HG03432 (cell line): Measurements from ENCODE around the gene PLA2G2C.
"Not testable (repeated sequence)": the region's sequence is repeated elsewhere in the genome, so short reads cannot be mapped to it uniquely, and the experiment has no call there.

Experiments
- ATAC-seq: cut with Tn5 transposase; IDR thresholded peaks from one replicate; pipeline ENCODE4 v1.9.1; 2021; ENCODE audit warnings: mild to moderate bottlenecking, moderate library complexity; ENCODE audit not compliant: unreplicated experiment

The PLA2G2C gene, protein sequence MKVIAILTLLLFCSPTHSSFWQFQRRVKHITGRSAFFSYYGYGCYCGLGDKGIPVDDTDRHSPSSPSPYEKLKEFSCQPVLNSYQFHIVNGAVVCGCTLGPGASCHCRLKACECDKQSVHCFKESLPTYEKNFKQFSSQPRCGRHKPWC

DNA sequence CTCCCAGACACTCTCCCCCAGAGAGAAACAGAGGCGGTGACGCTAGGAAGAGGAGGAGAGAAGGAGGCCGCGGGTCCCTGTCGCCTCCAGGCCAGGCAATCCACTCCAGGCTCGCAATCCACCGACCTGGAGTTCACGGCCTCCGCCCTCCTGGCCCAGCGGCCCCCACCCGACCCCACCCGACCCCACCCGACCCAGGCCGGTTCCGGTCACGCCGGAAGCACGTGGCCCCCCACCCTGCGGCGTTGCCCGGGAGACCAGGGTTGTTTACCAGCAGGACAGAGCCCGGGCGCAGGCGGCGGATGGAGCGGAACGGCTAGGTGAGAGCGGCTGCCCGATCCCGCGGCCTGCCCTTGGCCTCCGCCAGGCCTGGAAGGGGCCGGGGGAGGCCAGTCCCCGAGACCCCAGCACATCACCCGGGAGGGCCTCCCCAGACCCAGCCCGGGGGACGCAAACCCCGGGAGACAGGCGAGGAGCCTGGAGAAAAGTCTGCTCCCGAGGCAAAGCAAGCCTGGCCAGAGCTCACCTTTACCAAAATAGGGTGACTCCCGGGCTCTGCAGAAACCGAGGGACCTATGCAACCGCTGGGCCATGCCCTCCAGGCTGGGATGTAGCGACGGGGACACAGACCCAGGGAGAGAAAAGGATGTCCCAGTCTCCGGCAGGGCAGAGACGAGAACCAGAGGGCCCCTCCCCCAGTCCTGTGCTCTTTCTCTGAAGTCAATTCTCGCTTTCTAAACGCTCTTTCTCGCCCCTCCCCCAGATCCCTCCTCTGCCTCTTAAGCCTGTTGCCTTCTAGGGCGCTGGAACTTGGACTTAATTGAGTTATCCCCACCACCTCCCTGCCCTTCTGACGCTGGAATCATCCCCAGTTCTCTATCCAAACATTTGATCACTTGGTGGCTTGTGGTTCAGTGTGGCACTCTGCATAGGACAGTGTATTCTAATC, at the start of gene PLA2G2C, which contains the start of gene UBXN10:
Gene PLA2G2C, minus strand, starts transcription at position 685 of the 949 bp plus-strand sequence. CDS start 9,155 bp downstream, outside the sequence.
Gene UBXN10, plus strand, starts transcription at position 263 of the 949 bp plus-strand sequence. CDS start 4,466 bp downstream, outside the sequence.
- ATAC-seq, result no peak

DNA sequence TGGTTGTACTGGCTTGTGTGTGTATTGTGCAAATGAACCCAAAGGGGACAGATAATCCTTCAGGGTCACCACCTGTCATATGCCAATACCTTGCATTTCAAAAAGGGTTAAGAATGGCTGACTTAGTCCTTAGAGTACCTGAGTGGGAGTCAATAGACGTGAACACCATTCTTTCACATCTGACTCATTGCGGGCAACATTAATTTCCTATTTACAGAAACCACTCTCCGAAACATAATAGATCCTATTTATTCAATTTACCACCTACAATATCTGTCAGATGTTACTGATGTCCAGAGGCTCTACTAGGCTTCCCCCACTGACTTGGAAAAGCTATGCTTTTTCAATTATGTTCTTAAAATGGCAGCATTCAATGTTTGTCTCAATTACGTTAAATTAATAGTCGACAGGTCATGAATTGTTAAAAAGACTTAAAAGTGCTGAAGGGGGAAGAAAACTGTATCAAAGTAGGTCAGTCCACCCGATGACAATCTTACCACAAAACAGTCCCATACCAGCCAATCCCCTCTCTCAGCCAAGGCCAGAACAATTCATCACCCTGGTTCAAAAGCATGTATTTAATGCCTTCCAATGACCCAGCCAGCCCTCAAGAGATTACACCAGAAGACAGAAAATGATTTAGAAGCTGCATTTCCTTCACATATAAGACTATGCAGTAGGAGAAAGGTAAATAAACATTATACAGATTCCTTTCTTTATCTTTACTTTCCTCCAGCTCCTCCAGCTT, 48.6 kb upstream of the PLA2G2C start:
- ATAC-seq, result no peak

DNA sequence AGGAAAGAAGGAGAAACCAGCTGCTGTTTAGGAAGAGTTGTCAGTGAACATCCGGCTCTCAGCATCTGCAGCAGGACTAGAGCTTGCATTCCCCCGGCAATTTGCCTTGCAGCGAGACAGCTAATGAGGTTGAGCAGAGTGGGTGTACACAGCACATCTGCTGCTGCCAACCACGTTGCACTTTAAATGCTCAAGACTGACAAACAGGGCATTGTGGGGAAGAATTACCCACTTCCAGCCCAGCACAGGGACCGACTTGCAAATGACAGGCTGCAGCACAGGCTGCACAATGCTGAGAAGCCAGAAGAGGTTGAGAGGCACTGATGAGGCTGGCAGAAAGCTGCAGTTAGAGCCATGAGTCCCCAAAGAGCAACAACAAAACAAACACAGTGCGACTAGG, 47.5 kb upstream of the PLA2G2C start:
- no peak for ATAC-seq

DNA sequence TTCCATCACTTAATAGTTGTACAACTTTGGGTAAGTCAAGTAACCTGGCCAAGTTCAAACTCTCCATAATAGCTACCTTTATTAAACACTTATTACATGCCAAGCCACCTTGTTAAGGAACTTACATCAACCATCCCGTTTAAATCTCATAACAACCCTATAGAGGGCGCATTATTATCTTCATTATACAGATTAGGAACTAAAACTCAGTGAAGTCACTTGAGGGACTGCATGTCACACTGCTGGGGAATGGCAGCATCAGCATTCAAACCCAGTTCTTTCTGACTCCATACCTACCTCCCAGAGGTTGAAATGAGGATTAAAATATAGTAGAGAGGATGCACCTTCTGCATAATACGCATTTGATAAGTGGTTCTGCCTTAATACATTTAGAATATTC, 47.1 kb upstream of the PLA2G2C start:
- ATAC-seq, result no peak

DNA sequence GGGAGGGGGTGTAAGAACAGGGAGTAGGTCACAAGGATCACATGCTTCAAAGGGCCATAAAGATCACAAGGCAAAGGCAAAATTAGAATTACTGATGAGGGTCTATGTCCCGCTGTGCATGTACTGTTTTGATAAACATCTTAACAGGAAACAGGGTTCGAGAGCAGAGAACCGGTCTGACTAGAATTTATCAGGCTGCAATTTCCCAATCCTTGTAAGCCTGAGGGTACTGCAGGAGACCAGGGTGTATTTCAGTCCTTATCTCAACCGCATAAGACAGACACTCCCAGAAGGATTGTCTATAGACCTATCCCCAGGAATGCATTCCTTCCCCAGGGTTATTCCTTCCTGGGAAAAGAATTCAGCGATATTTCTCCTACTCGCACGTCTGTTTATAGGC, 46.2 kb upstream of the PLA2G2C start:
- ATAC-seq, result not testable (repeated sequence)

DNA sequence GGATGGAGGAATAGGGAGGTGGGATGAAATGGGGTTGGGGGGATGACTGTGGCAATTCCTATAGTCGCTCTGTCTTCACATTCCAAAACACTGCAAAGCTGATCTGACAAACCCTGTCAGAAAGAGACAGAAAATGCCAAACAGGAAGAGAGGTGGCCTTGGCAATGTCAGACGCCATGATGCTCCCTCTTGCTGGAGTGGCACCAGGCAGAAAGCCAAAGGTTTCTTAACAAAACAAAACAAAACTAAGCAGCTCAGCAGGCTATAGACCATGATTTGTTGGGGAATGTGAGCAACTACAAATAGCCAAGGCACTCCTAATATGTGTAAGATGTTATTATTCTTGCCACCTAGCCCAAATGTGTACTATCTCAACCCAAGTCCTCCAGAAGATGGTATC, 42.9 kb upstream of the PLA2G2C start:
- no peak for ATAC-seq

DNA sequence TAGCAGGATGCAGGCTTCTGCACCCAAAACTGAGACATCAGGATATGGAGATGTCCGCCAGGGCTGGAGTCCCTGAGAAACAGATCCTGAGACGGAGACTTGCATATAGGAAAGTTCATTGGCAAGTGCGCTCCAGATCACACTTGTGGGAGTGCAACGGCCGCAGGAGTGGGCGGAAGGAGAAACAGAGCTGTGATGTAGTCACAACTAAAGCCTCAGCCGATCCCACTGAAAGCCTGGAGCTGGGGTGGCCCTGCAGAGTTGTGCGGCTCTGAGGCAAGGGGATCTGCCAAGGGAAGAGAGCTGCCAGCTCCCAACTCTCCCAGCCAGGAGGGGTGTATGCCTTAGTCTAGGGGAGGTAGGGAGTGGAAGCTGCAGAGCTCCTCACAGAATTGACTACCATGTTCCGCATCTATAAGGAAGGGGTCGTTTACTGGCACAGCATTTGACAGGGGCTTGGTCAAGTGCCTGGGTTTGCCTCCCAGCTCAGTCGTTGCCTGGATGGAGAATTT, 42.1 kb upstream of the PLA2G2C start:
- no peak for ATAC-seq

DNA sequence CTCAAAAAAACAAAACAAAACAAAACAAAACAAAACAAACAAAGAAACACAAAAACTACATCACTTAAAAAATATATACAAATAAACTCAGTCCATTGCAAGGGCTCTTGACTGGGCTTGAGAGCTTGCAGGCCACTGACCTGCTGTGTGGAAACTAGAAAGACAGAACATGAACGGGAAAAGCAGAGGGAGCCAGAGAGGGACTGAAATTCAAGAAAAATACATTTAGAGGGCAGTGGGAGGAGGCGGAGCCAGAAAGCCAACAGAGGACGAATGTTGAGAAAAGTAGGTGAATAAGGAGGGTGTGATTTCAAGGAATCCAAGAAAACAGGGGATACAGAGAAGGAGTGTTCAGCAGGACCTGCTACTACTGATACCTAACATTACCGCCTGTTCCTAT, 41.4 kb upstream of the PLA2G2C start:
- ATAC-seq, result no peak

DNA sequence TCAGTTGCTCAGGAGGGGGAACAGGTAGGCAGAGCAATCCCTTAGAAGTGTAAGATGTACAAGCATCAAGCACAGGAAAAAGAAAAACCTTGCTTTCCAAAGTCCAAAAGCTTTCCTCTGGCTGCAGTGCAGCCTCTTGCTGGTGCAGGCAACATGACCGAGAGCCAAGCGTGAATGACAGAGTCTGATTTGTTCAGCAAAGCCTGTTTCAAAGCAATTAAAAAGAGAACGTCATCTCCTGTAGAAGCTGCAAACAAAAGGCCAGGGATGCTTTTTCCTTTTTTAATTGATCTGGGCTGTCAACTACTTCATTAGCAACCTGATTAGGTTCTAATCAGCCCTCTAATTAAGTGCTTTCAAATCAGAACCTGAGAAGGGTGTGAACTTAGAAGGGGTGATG, 38.2 kb upstream of the PLA2G2C start:
- no peak for ATAC-seq

DNA sequence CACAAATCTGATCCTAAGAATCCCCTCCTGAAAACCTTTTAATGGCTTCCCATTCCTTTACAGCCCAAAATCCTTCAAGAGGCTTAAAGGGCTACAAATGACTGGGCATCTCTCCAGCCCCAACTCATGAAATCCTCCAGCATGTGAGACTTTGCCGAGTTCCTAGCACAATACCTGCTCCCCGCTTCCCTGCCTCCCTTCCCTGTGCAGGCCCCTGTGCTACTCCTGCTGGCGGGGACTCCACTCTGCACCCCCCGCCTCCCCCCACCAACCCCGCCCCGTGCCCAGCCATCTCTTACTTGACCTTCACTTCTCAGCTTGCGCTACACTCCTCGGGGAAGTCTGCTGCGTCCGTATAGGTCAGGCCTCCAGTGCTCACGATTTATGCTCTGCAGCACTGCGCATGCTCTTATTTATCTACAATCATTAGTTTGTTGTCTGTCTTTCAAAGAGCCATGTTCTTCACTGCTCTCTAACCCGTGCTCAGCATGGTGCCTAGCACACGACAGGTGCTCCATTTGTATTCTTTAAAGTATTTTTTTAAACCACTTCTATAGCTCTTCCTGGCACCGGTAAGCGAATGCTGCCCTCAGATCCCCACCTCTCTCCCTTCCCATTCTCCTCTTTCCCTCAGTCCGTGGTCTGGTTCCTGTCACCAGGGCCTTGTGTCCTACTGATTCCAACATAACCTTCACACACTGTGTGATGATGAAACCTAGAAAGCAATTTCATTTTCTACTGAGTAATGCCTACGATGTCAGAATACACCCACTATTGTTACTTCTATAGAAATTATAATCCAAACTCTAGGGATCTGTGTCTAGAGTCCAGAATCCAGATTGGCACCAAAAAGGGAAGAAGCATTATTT, 37.5 kb upstream of the PLA2G2C start:
- no peak for ATAC-seq

DNA sequence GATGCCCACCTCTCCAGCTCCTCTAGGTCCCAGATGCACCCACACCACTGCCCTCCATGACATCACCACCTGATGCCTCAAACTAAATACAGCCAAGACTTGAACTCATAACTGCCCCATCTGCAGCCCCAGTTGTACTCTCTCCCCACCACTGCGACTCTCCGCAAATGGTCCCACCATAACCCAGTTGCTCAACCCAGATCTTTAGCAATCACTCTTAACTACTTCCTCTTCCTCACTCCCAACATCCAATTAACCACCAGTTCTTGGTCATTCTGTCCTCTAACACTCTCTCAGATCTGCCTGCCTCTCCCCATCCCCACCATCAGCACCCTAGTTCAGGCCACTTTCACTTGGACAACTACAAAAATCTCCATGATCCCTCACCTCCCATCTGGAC, 36.8 kb upstream of the PLA2G2C start:
- ATAC-seq, result no peak

DNA sequence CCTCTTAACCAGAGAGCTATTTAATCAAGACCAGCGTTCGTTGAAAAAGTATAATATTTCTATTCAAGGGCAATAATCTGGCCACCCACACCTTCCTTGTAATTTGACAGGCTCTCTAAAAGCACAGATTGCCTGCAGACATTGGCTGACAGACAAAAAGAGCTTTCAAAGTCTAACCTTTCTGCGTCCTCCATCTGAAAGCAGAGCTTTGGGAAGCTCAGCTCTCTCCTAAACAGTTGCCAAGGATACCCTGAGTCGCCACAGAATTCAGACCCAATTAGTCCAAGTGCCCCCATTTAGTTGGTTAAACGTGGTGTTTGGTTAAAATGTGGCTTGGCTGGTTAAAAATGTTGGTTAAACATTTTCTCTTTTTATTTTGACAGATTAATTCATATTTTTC, 33.7 kb upstream of the PLA2G2C start:
- ATAC-seq, result no peak

DNA sequence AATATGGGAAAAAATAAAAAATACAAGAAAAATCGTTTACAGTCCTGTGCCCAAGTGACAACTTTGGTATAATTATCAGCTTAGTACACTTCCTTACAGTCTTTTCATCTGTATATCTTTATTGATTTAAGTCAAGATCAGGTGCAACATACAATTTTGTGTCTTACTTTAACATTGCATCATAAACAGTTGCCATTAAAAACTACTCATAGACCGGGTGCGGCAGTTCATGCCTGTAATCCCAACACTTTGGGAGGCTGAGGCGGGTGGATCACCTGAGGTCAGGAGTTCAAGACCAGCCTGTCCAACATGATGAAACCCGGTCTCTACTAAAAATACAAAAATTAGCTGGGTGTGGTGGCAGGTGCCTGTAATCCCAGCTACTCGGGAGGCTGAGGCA, 32.7 kb upstream of the PLA2G2C start:
- not testable (repeated sequence) for ATAC-seq

DNA sequence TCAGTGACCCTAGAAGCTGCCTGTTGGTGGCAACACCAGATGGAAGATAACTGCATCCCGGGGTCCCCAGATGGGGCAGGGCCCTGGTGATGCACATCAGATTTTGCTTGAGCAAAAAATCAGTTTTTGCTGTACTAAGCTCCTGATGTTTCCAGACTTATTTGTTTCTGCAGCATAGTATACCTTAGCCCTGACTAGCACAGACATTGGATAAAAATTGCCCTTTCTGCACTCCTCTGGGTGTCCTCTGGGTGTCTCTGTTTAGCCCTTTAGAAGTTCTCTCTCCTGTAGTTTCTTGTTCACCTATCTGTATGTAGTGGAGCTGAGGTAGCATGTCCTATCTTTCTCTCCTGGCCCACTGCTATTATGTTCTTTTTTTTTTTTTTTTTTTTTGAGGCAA, 30.3 kb upstream of the PLA2G2C start:
- ATAC-seq, result peak; percentile 51

DNA sequence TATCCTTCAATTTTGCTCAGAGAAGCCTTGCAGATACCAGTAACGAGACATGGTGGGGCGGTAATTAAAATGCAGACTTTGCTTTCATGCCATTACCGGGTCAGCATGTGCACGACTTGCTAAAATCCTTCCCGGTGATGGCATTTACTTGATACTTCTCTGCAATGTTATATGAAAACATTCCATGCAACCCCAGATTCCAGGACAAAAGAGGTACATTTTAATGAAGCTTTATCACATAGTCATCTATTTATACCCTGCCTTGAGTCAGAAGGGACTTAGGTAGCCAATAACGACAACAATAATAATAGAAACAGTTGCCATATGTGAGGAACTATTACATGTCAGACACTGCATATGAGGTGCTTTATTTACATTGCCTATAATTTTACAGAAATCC, 29.4 kb upstream of the PLA2G2C start:
- no peak for ATAC-seq

DNA sequence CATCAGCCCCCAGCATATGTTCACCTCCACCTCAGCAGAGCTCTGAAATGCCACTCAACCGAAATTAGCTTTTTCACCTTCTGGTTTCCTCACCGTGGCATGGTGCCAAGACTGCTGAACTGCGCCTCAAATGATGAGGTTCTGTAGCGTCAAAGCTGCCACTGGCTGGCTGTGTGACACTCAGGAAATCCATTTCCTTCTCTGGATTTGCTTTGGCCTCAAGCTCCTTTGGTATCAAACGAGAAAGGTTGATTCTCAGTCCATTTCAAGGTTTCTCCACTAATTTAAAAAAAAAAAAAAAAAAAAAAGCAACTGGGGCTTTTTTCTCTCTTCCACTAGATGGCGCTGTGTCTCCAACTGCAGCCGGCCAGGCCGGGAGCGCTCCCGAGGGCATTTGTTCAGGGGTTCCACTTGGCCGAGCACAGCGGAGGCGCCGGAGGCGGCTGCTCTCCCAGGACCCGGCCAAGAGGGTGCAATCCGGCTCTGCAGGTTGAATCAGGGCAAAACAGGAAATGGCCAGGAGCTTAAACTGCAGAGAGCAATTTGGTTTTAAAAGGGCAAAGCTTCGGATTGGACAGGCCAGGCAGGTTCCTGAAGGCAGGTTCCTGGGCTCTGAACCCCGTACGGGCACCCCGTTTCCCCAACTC, 26.5 kb upstream of the PLA2G2C start:
- ATAC-seq, result no peak

DNA sequence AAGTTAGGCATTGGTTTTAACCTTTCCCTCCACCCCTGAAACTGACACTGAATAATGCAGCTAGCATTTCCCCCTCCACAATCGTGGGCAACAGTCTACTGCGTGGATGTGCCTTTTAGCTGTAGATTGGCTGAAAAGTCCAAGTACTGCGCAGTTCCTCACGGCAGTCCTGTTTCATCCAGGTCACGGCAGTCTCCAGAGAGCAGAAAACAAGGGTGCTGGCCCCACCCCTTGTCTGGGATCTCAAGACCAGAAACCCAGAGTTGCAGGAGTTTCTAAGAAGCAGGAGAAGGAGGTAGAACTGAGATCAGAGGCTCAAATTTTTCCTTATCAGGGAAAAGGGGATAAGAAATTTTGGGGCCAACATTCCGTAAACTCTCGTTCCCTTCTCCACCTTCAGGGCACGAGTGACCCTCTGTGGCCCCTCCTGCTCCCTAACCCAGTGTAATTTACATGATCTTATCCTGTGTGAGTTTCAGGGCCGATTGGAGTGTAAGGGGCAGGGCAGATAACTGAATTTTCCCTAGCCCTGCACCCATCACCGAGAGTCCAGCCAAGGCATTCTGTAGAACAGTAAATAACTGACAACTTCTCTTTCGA, 25.9 kb upstream of the PLA2G2C start:
- no peak for ATAC-seq

DNA sequence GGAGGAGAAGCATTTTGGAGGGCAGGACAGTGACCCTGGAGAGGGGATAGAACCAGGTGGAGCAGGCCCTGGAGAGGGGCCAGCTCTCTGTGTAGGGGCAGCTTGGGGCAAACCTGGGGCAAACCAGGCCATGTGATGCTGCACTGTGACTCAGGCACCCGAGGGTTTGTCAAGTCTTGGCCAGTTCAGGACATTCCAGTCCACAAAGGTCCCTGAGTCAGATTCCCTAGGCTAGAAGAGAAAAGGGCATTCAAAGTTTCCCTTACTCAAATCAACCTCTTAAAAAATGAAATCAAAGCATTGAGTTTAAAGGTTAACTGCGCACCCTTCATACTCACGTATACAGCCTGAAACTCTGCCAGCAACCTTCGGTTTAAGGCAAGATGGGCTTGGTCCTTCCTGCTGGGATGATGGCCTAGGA, 25.2 kb upstream of the PLA2G2C start:
- ATAC-seq, result no peak

DNA sequence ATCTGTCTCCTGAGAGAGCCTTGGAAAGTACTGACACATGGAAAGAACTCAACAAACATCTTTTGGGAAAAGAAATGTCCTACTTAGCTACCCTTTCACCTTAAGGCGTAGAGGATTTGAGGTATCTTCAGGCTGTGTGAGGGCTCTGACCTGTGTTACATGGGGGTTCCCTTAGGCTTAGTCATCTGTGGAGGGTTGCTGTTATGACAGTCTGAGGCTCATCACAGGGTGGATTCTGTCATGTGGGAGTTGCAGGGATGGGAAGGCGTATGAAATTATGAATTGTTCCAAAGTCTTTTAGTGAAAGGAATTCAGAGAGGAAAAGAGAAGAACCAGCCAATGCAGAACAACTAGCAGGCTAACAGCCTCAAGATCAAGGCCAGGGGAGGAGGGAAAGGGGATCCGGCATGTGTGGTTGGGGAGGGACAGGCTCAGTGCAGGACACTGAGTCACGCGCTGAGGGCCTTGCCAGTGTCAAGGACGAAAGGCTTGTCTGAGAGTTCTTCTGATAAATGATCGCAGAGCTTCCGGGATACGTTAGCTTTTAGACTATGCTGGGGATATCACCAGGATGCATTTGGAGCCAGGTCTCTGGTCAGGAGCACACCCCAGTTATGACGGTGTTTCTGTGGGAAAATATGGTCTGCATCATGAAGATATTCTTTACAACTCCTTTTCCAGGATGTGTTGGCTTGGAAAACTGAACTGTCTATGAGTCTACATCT, 24.6 kb upstream of the PLA2G2C start:
- ATAC-seq, result no peak
